ENCODE data around the gene SAFB. TPM values are rescaled to one million over a fixed set of nuclear protein-coding genes. Genes with fewer than 3 reads are reported as not detected.
A peak's percentile ranks its signal among the peaks of the same experiment; 100 is the strongest.
"Not testable (repeated sequence)": the region's sequence is repeated elsewhere in the genome, so short reads cannot be mapped to it uniquely, and the experiment has no call there.

The SAFB gene
- total RNA-seq, 1 donor from 2014 or later, result 113 TPM

DNA sequence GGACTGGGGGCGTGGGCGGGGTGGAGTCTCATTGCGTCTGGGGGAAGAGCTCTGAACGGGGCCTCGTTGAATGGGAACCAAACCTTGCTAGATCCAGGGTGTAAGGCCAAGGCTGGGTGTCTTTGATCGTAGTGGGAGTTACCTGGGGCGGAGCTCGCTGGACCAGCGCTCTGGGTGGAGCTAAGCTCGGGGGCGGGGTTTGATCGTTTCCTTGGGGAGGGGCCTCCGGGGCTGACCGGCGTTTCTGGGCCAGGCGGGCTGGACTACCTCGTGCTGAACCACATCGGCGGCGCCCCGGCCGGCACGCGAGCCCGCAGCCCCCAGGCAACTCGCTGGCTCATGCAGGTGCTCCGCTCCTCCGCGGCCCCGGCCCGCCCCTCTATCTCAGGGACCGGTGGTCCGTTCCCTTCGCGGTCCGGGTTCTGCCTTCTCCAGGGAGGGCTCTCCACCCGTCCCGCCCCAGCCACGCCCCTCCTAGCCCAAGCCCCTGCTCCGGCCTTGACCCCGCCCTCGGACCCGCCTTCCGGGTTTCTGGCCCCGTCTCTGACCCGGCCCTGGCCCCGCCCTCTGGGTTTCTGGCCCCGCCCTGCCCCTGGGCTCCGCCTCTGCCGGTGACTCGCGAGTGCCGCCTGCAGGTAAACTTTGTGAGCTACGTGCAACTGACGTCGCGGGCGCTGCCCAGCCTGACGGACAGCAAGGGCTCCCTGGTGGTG, 63.9 kb downstream of the SAFB start:
- Mint-ChIP-seq H3K27me3 (ENCODE audit: unreplicated experiment) (peaks cover 16% of the 10 kb centered on the region), H3K9me3 (ENCODE audit: unreplicated experiment) (no peaks in the 10 kb centered on the region), H3K27ac (ENCODE audit: unreplicated experiment) (no peak overlapping the region), H3K4me3 (ENCODE audit: unreplicated experiment) (peak overlapping the region; percentile 80), H3K36me3 (ENCODE audit: low read depth, unreplicated experiment) (peaks cover 13% of the 10 kb centered on the region), H3K4me1 (ENCODE audit: unreplicated experiment) (peaks cover 19% of the 10 kb centered on the region)
- TF ChIP-seq CTCF (IDR thresholded peaks at IDR 0.05; ENCODE audit: unreplicated experiment), result peak; percentile 70
- peak; percentile 100 for DNase-seq (ENCODE audit: low spot score)

- H3K9me3 Mint-ChIP-seq (ENCODE audit: unreplicated experiment), result no peaks in the 10 kb centered on the region
- peaks cover 10% of the 10 kb centered on the region for H3K27me3 Mint-ChIP-seq (ENCODE audit: unreplicated experiment)
- no peak overlapping the region for H3K27ac Mint-ChIP-seq (ENCODE audit: unreplicated experiment)
- DNase-seq (ENCODE audit: low spot score), result no peak
- no peak overlapping the region for H3K4me3 Mint-ChIP-seq (ENCODE audit: unreplicated experiment)
- peaks cover 14% of the 10 kb centered on the region for H3K4me1 Mint-ChIP-seq (ENCODE audit: unreplicated experiment)
- peak; percentile 25 for TF ChIP-seq CTCF (IDR thresholded peaks at IDR 0.05; ENCODE audit: unreplicated experiment)
- H3K36me3 Mint-ChIP-seq (ENCODE audit: low read depth, unreplicated experiment), result peaks cover 15% of the 10 kb centered on the region
These were observed 64.7 kb downstream of the SAFB start for GRCh38 chr19:5687360-5688198.

DNA sequence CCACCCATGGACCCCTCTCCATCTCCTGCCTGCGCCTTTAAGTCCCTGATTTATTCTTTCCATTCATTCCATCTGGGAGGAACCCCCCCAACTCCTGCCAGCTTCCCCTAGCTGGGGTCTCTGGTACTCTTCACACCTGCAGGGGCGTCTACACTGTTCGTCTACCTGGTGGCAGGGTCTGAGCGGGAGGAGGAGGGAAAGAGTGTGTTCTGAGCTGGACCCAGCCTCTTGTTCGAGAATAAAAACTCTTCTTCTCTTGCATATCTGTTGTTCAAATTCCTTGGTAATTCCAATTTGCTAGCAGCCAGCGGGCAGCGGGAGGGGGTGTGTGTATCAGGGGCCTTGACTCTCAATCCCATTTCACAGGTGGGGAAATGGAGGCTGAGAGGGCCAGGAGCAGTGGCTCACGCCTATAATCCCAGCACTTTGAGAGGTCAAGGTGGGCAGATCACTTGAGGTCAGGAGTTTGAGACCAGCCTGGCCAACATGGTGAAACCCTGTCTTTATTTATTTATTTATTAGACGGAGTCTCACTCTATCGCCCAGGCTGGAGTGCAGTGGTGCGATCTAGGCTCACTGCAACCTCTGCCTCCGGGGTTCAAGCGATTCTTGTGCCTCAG, 65.5 kb downstream of the SAFB start:
- not testable (repeated sequence) for H3K9me3 Mint-ChIP-seq (ENCODE audit: unreplicated experiment); DNase-seq (ENCODE audit: low spot score); H3K27ac Mint-ChIP-seq (ENCODE audit: unreplicated experiment)
- Mint-ChIP-seq H3K4me3 (ENCODE audit: unreplicated experiment) (peak overlapping the region; percentile 58), H3K36me3 (ENCODE audit: low read depth, unreplicated experiment) (peaks cover 16% of the 10 kb centered on the region), H3K27me3 (ENCODE audit: unreplicated experiment) (peaks cover 11% of the 10 kb centered on the region), H3K4me1 (ENCODE audit: unreplicated experiment) (peaks cover 14% of the 10 kb centered on the region)

DNA sequence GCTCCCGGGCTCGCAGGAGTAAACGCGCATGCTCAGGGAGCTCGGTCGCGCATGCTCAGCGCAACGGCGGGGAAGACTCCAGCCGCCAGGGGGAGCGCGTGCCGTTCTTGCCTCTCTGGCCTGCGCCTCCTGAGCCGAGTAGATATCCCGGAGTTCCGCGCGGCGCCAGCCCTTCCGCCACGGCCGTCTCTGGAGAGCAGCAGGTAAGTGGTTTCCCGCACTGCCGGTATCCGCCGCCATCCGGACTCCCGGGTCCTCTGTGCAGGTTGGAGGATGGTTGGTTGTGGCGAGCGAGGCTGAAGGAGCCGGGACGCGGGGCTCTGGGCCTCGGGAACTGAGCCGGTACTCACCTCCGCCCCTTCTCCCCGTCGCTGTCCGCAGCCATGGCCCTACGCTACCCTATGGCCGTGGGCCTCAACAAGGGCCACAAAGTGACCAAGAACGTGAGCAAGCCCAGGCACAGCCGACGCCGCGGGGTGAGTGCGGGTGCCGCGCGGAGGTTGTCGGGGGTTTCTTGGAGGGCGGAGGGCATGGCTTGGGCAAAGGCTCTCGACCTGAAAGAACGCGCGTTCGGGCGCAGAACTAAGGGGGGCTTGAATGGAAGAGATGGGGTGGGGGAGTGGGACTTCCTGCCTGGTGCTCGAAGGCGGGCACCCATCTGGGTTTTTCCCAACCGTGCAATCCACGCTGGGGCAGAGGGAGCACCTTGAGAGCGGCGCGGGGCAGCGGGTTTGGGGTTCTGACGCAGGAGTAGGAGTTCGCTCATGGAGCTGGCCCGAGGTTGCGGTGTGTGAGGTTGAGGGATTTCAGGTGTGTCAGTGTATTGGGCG, 67.5 kb downstream of the SAFB start, which contains the start of gene RPL36:
Gene RPL36 (plus strand): TSS at position 171 of the 830 bp plus-strand sequence. CDS start 213 bp downstream, at position 384.
- H3K4me1 Mint-ChIP-seq (ENCODE audit: unreplicated experiment), result peaks cover 14% of the 10 kb centered on the region
- DNase-seq (ENCODE audit: low spot score), result peak; percentile 100
- H3K27me3 Mint-ChIP-seq (ENCODE audit: unreplicated experiment), result peaks cover 14% of the 10 kb centered on the region
- peaks cover 16% of the 10 kb centered on the region for H3K36me3 Mint-ChIP-seq (ENCODE audit: low read depth, unreplicated experiment)
- peak within 1 kb of the TSS; percentile 63 for H3K27ac Mint-ChIP-seq (ENCODE audit: unreplicated experiment)
- no peaks in the 10 kb centered on the region for H3K9me3 Mint-ChIP-seq (ENCODE audit: unreplicated experiment)
- peak; percentile 75 for TF ChIP-seq CTCF (IDR thresholded peaks at IDR 0.05; ENCODE audit: unreplicated experiment)
- H3K4me3 Mint-ChIP-seq (ENCODE audit: unreplicated experiment), result peak within 1 kb of the TSS; percentile 98
